Measurements from ENCODE around the gene CYP4A11.
"Not testable (repeated sequence)": the region's sequence is repeated elsewhere in the genome, so short reads cannot be mapped to it uniquely, and the experiment has no call there.

CYP4A11 gene

DNA sequence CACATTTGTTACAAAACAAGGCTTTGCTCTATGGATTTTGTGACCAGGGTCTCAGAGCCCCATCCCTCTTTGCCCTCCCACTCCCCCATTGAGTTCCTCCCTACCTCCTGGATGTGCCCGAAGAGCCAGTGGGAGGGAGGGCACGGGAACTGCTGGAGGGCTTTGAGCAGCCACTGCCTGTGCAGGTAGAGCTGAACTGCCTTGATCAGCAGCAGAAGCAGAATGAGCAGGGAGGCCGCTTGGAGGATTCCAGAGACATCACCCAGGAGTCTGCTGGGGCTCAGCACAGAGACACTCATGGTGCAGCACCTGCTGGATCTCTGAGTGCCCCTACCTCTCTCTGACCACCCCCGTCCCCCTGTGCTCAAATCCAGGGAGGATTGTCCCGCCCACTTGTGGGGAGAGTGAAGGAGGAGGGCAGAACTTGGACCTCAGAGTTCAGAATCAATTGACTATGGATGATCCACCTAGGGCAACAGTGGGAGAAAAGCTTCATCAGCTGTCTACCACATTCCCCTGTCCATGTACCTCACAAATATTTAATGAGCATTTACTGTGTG, at the start of gene CYP4A11:
TSS of gene CYP4A11 (minus strand) at position 342 of the 560 bp plus-strand sequence. CDS start at position 299, 43 bp downstream.
- no peak for DNase-seq (ENCODE audit: low spot score)

GRCh38 chr1:46990541-46990940, 49.3 kb upstream of the CYP4A11 start:
- not testable (repeated sequence) for DNase-seq (ENCODE audit: low spot score)

DNA sequence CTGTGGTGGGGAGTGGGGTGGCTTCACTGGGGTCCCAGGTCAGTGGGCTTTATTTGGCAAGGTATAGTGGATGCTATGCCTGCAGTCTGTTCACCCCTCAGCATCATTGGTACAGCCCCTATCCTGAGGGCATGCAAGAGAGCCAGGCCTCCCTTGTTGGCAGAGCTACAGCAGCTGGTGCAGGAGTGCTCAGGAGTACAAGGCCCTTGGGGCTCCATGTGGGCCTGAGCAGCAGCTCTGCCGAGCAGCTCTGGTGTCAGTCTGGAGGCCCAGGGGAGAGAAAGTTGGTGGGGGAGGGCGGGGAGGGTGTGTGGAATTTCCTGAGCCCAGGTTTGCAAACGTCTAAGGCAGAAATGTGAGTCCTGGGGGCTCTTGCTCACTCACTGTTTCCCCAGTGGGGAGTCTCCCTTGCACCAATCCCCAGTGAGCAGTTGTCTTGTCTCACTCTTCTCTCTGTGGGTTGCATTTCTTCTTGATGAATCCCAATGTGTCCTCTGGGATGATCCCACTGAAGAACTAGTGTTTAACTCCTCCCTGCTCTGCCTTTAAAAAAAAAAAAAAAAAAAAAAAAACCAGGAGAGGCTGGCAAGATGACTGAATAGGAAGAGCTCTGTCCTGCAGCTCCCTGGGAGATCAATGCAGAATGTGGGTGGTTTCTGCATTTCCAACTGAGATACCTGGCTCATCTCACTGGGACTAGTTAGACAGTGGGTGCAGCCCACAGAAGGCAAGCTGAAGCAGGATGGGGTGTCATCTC, 42.7 kb upstream of the CYP4A11 start:
- DNase-seq (ENCODE audit: low spot score), result no peak

DNA sequence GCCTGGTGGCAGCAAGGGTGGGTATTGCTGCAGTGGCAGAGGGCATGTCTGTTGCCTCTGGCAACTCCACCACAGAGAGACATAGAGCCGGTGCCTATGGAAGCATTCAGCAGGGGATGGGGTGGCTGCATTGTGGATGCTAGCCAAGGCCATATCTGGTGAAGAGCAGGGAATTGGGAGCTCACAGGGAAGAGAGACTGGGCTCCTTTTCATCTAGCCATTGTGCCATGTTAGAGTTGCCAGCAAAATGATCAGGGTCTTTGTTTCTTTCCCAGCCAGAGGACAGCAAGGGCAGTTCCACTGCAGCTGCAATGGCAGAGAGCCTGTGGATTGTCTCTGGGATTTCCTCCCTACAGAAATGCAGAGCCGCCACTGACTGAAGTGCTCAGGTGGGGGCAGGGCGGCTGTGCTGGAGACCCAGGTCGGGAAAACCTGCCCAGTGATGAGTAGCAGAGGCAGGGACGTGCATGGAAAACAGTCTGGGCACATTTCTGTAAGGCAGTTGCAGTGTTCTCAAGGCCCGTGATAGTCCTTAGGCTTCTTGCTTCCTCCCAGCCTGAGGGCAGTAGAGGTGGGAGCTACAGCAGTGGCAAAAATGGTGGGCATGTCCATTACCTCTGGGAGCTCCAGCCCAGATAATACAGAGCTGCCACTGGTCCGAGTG, 42.0 kb upstream of the CYP4A11 start:
- DNase-seq (ENCODE audit: low spot score), result no peak

- no peak for DNase-seq (ENCODE audit: low spot score)
These were observed 27.8 kb upstream of the CYP4A11 start for GRCh38 chr1:46969014-46969619.

DNA sequence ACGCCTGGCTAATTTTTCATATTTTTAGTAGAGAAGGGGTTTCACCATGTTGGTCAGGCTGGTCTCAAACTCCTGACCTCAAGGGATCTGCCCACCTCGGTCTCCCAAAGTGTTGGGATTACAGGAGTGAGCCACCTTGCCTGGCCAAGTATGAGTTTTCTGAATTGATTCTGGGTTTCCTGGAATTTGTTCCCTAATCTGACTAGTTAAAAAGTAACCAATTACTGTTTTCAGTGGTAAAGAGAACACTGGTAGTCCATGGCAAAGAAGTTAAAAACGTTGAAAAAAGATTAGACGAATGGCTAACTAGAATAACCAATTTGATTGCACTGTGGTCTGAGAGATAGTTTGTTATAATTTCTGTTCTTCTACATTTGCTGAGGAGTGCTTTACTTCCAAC, 21.0 kb upstream of the CYP4A11 start:
- not testable (repeated sequence) for DNase-seq (ENCODE audit: low spot score)

GRCh38 chr1:46961066-46961758, 19.9 kb upstream of the CYP4A11 start:
- no peak for DNase-seq (ENCODE audit: low spot score)

GRCh38 chr1:46960250-46960649, 19.0 kb upstream of the CYP4A11 start:
- DNase-seq (ENCODE audit: low spot score), result no peak

- not testable (repeated sequence) for DNase-seq (ENCODE audit: low spot score)
These were observed 13.8 kb upstream of the CYP4A11 start for GRCh38 chr1:46955116-46955515.

DNA sequence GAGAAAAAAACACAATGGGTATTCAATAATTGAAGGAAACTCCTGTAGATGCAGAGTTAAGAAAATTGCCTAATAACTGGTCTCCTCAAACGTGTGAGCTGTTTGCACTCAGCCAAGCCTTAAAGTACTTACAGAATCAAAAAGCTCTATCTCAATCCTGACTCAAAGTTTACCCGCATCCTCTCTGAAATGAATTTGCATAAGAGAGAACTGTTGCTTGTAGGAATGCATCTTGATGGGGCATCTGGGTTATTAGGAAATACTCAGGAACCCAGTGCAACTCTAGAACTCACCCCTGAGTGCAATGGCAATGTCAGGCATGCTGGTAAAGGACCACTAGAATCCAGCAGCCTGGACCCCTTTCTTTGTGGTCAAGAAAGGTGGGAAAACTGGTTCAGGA, 12.6 kb upstream of the CYP4A11 start:
- not testable (repeated sequence) for DNase-seq (ENCODE audit: low spot score)

DNA sequence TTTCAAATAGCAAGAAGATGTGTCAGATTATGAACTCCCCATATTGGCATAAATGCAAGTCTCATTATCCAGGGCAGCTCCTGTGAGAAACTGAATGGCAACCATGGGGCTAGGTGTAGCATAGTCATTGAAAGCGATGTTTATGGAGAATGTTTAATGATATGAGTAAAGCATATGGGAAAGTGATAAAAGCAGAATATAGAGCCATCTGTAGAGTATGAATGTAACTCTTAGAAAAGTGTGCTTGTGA, 8.1 kb upstream of the CYP4A11 start:
- not testable (repeated sequence) for DNase-seq (ENCODE audit: low spot score)

- DNase-seq (ENCODE audit: low spot score), result no peak
These were observed 7.5 kb upstream of the CYP4A11 start for GRCh38 chr1:46948629-46949416.

DNA sequence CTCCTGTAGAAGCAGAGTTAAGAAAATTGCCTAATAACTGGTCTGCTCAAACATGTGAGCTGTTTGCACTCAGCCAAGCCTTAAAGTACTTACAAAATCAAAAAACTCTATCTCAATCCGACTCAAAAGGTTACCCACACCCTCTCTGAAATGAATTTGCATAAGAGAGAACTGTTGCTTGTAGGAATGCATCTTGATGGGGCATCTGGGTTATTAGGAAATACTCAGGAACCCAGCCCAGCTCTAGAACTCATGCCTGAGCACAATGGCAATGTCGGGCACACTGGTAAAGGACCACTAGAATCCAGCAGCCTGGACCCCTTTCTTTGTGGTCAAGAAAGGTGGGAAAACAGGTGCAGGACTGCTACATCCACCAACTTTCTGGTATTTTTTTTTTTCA, 6.4 kb upstream of the CYP4A11 start:
- DNase-seq (ENCODE audit: low spot score), result not testable (repeated sequence)

- DNase-seq (ENCODE audit: low spot score), result no peak
These were observed 810 bp upstream of the CYP4A11 start for GRCh38 chr1:46942086-46942485.

DNA sequence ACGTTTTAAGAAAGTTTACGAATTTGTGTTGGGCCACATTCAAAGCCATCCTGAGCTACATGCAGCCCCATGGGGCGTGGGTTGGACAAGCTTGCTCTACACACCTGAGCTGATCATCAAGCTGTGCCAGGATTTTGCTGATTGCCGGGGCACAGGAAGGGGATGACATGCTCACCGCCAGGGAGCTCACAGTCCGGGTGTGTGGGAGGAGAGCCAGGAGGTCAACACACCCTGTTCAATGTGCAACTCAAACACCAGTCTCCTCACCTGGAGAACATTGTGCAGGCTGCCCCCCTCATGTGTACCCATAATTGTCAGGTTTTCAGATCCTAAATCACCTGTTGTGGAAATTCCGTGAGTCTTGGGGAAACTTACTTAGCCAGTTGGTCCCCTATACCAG, 969 bp downstream of the CYP4A11 start:
- DNase-seq (ENCODE audit: low spot score), result no peak

DNA sequence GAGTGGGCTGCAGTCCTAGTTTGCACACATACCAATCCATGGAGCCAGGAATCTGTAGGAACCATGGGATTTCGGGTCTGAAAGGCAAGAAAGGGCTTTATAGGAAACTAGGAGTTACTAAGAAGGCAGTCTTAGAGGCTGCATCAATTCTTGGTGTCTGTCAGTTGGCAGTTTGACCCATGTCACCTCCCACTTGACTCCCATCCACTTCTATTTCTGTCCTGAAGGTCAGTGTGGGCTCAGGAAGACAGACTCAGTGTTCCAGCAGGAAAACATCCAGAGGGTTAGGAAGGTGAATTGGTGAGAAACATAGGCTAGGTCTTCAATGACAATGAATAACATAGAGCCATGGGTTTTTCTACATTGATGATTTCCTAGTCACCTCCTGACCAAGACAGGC, 4.0 kb downstream of the CYP4A11 start:
- no peak for DNase-seq (ENCODE audit: low spot score)

- DNase-seq (ENCODE audit: low spot score), result no peak
These were observed 4.5 kb downstream of the CYP4A11 start for GRCh38 chr1:46936788-46937187.

- not testable (repeated sequence) for DNase-seq (ENCODE audit: low spot score)
These were observed 6.4 kb downstream of the CYP4A11 start for GRCh38 chr1:46934852-46935251.

GRCh38 chr1:46932020-46932419, 9.3 kb downstream of the CYP4A11 start:
- DNase-seq (ENCODE audit: low spot score), result not testable (repeated sequence)

- DNase-seq (ENCODE audit: low spot score), result no peak
These were observed 10.1 kb downstream of the CYP4A11 start for GRCh38 chr1:46931151-46931550.

DNA sequence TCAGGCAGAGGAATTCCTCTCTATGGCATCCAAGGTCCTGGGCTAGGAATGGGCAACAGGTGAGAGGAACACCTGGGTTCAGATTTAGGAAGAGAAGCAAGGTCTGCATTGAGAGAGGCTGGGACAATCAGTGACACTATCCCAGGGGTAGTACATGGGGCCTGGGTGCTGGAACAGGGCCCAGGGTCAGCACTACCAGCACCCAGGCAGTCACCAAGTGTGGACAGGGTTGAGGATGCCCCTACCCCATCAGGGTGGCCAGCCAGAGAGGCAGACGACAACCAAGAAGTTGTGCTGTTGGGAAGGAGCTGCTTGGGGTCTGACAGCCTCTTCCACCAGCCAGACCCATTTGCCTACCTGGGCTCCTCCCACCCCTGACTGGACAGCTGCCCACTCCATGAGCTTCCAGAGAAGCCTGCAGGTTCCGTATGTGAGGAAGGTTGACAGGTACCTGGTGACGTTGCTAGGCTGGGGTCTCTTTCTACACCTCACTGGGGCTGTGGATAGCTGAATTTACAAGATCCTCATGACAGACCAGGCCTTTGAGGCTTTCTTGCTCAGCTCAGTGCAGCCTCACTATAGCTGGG, 13.9 kb downstream of the CYP4A11 start:
- no peak for DNase-seq (ENCODE audit: low spot score)

Data from germinal center (tissue), 1 donor.